ENCODE measurements around the gene GEN1. TPM values are rescaled to one million over a fixed set of nuclear protein-coding genes. Genes with fewer than 3 reads are reported as not detected.

The GEN1 gene
- total and polyA plus RNA-seq, 10 of the 15 experiments (the other 5 are each of a cell fraction or from before 2014, with no cell fraction given): 6.0 to 49.6 (median 36.0) TPM

GRCh38 chr2:17708501-17708900 is 45.4 kb upstream of the GEN1 start:
- H3K27ac ChIP-seq (ENCODE audit: control insufficient read depth, insufficient read depth): no peak overlapping the region
- BruUV-seq (replicated peaks): no TSS peak
- H2AFZ ChIP-seq (ENCODE audit: control insufficient read depth, low read depth, low read length): no peak overlapping the region
- H4K20me1 ChIP-seq (ENCODE audit: control insufficient read depth, insufficient read depth): no peaks in the 10 kb centered on the region
- H3K9me3 ChIP-seq (replicated peaks; ENCODE audit: control insufficient read depth, insufficient read depth, low read length): no peaks in the 10 kb centered on the region
- ChIA-PET POLR2A (interaction anchor here (0.5 to 1.4 kb wide), 2 partner anchors 18 to 20 kb away, joined by 3 read pairs; no protein-coding TSS in a partner anchor), RAD21 (ENCODE audit: unreplicated experiment) (interaction anchor here (0.8 to 1.2 kb wide), 2 partner anchors 11 to 37 kb away, joined by 3 to 6 read pairs; no protein-coding TSS in a partner anchor), SMC1A (ENCODE audit: uncharacterized antibody, unreplicated experiment) (interaction anchor here (0.9 to 2.3 kb wide), 12 partner anchors 9 to 188 kb away, joined by 3 to 11 read pairs (median 4); no protein-coding TSS in a partner anchor), CTCF (interaction anchor here (0.8 to 1.9 kb wide), 8 partner anchors 10 to 441 kb away, joined by 3 to 20 read pairs (median 3); no protein-coding TSS in a partner anchor)
- no peak overlapping the region for H3K9ac ChIP-seq (ENCODE audit: control insufficient read depth, insufficient read depth, low read length)
- H3K4me2 ChIP-seq (ENCODE audit: control insufficient read depth, insufficient read depth): no peak overlapping the region
- TF ChIP-seq, protein P1, sequence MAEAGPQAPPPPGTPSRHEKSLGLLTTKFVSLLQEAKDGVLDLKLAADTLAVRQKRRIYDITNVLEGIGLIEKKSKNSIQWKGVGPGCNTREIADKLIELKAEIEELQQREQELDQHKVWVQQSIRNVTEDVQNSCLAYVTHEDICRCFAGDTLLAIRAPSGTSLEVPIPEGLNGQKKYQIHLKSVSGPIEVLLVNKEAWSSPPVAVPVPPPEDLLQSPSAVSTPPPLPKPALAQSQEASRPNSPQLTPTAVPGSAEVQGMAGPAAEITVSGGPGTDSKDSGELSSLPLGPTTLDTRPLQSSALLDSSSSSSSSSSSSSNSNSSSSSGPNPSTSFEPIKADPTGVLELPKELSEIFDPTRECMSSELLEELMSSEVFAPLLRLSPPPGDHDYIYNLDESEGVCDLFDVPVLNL (IDR thresholded peaks at IDR 0.05; ENCODE audit: low read depth, low read length): no peak
- TF ChIP-seq HDGF (IDR thresholded peaks at IDR 0.05): no peak
- no peaks in the 10 kb centered on the region for H3K4me1 ChIP-seq (ENCODE audit: control insufficient read depth, insufficient read depth, low read length)
- in situ Hi-C loops (cut with MboI) (no loop called here), intact Hi-C loops (cut with micrococcal nuclease; ENCODE audit: unreplicated experiment) (no loop called here)
- no peak for ATAC-seq
- H3K4me3 ChIP-seq: no peak overlapping the region
- H3K36me3 ChIP-seq (ENCODE audit: control insufficient read depth in 2 of 2, insufficient read depth in 2 of 2, low read length in 1 of 2): peaks cover 6 to 25% of the 10 kb centered on the region in 2 experiments
- H3K27me3 ChIP-seq (replicated peaks in 1 of 2; ENCODE audit: control insufficient read depth in 2 of 2, insufficient read depth in 2 of 2, low read length in 1 of 2): no peaks in the 10 kb centered on the region
- no peak for DNase-seq (ENCODE audit: low read depth, low spot score)
- 100% methylated on average over 1 of the region's 1 CpG for WGBS (ENCODE audit: insufficient coverage, insufficient replicate concordance, low lambda C conversion rate, missing lambda C conversion rate)
- FAIRE-seq: no peak
- H3K79me2 ChIP-seq (ENCODE audit: control insufficient read depth, insufficient read depth, low read length): no peaks in the 10 kb centered on the region

GRCh38 chr2:17709897-17710296 is 44.0 kb upstream of the GEN1 start:
- FAIRE-seq (no peak), DNase-seq (ENCODE audit: low read depth, low spot score) (no peak), ATAC-seq (no peak)
- no peak overlapping the region for H3K4me2 ChIP-seq (ENCODE audit: control insufficient read depth, insufficient read depth)
- H2AFZ ChIP-seq (ENCODE audit: control insufficient read depth, low read depth, low read length): no peak overlapping the region
- H3K27me3 ChIP-seq (replicated peaks in 1 of 2; ENCODE audit: control insufficient read depth in 2 of 2, insufficient read depth in 2 of 2, low read length in 1 of 2): no peaks in the 10 kb centered on the region
- H3K9ac ChIP-seq (ENCODE audit: control insufficient read depth, insufficient read depth, low read length): no peak overlapping the region
- H3K4me3 ChIP-seq: no peak overlapping the region
- RAD21 ChIA-PET (ENCODE audit: unreplicated experiment): no interaction called here
- no peaks in the 10 kb centered on the region for H3K4me1 ChIP-seq (ENCODE audit: control insufficient read depth, insufficient read depth, low read length)
- H4K20me1 ChIP-seq (ENCODE audit: control insufficient read depth, insufficient read depth): no peaks in the 10 kb centered on the region
- POLR2A ChIA-PET: no interaction called here
- H3K9me3 ChIP-seq (replicated peaks; ENCODE audit: control insufficient read depth, insufficient read depth, low read length): no peaks in the 10 kb centered on the region
- SMC1A ChIA-PET (ENCODE audit: uncharacterized antibody, unreplicated experiment): interaction anchor here (1.4 to 2.3 kb wide), 3 partner anchors 9 to 122 kb away, joined by 3 to 11 read pairs (median 9); no protein-coding TSS in a partner anchor
- 95% methylated on average over 2 of the region's 2 CpGs for WGBS (ENCODE audit: insufficient coverage, insufficient replicate concordance, low lambda C conversion rate, missing lambda C conversion rate)
- no peak overlapping the region for H3K27ac ChIP-seq (ENCODE audit: control insufficient read depth, insufficient read depth)
- H3K36me3 ChIP-seq (ENCODE audit: control insufficient read depth in 2 of 2, insufficient read depth in 2 of 2, low read length in 1 of 2): peaks cover 6 to 34% of the 10 kb centered on the region in 2 experiments
- intact Hi-C loops (cut with micrococcal nuclease; ENCODE audit: unreplicated experiment) (no loop called here), in situ Hi-C loops (cut with MboI) (loop anchor here (10.0 kb wide), 1 partner anchor 445 kb away; no protein-coding TSS in a partner anchor)
- no TSS peak for BruUV-seq (replicated peaks)
- CTCF ChIA-PET: interaction anchor here (1.0 to 1.9 kb wide), 3 partner anchors 9 to 47 kb away, joined by 3 to 20 read pairs (median 3); no protein-coding TSS in a partner anchor
- H3K79me2 ChIP-seq (ENCODE audit: control insufficient read depth, insufficient read depth, low read length): no peaks in the 10 kb centered on the region
- TF ChIP-seq SMARCA5 (IDR thresholded peaks at IDR 0.05): no peak
- no peak for TF ChIP-seq SPI1 (IDR thresholded peaks at IDR 0.05; ENCODE audit: borderline replicate concordance, insufficient read depth, low read depth, low read length)
- TF ChIP-seq, protein P2, sequence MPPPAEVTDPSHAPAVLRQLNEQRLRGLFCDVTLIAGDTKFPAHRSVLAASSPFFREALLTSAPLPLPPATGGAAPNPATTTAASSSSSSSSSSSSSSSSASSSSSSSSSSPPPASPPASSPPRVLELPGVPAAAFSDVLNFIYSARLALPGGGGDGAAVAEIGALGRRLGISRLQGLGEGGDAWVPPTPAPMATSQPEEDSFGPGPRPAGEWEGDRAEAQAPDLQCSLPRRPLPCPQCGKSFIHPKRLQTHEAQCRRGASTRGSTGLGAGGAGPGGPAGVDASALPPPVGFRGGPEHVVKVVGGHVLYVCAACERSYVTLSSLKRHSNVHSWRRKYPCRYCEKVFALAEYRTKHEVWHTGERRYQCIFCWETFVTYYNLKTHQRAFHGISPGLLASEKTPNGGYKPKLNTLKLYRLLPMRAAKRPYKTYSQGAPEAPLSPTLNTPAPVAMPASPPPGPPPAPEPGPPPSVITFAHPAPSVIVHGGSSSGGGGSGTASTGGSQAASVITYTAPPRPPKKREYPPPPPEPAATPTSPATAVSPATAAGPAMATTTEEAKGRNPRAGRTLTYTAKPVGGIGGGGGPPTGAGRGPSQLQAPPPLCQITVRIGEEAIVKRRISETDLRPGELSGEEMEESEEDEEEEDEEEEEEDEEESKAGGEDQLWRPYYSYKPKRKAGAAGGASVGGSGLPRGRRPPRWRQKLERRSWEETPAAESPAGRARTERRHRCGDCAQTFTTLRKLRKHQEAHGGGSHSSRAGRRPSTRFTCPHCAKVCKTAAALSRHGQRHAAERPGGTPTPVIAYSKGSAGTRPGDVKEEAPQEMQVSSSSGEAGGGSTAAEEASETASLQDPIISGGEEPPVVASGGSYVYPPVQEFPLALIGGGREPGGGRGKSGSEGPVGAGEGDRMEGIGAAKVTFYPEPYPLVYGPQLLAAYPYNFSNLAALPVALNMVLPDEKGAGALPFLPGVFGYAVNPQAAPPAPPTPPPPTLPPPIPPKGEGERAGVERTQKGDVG (CRISPR knock-in tag; IDR thresholded peaks at IDR 0.05): no peak
- no peak for TF ChIP-seq TAF1 (IDR thresholded peaks at IDR 0.05; ENCODE audit: borderline replicate concordance, low read depth, low read length)
- no peak for TF ChIP-seq PRDM15 (CRISPR knock-in tag; IDR thresholded peaks at IDR 0.05)
